ENCODE measurements around the gene TM6SF1. TPM values are rescaled to one million over a fixed set of nuclear protein-coding genes. Genes with fewer than 3 reads are reported as not detected.

Gene TM6SF1
- total RNA-seq, 1 donor from 2014 or later: 2.1 TPM

- no peaks in the 10 kb centered on the region for H4K20me1 ChIP-seq (ENCODE audit: insufficient read depth, low read length)
- TF ChIP-seq EZH2 (IDR thresholded peaks at IDR 0.05; ENCODE audit: insufficient read depth, low read length) (no peak), CTCF (IDR thresholded peaks at IDR 0.05; ENCODE audit: insufficient read depth, low read depth, low read length) (no peak)
- no peak overlapping the region for H3K4me3 ChIP-seq (ENCODE audit: insufficient read depth, low read depth, low read length)
- H3K4me2 ChIP-seq (ENCODE audit: low read length): no peak overlapping the region
- H3K27ac ChIP-seq (ENCODE audit: low read depth, low read length): no peak overlapping the region
- no peak overlapping the region for H3K9ac ChIP-seq (ENCODE audit: low read length)
- H3K79me2 ChIP-seq (ENCODE audit: insufficient read depth, low read length): no peaks in the 10 kb centered on the region
- peaks cover 8% of the 10 kb centered on the region for H3K27me3 ChIP-seq (ENCODE audit: insufficient read depth, low read length)
- H3K9me3 ChIP-seq (ENCODE audit: insufficient read depth, low read depth, low read length): no peaks in the 10 kb centered on the region
- no peaks in the 10 kb centered on the region for H3K36me3 ChIP-seq (ENCODE audit: insufficient read depth, low read length)
- no peak overlapping the region for H3K27ac Mint-ChIP-seq (ENCODE audit: unreplicated experiment)
- peaks cover 6% of the 10 kb centered on the region for H3K9me3 Mint-ChIP-seq (ENCODE audit: unreplicated experiment)
- DNase-seq (ENCODE audit: low read depth) (no peak), FAIRE-seq (no peak)
- no peaks in the 10 kb centered on the region for H3K4me1 Mint-ChIP-seq (ENCODE audit: low read depth, unreplicated experiment)
- peaks cover 12% of the 10 kb centered on the region for H3K27me3 Mint-ChIP-seq (ENCODE audit: low read depth, unreplicated experiment)
- no peak overlapping the region for H3K4me3 Mint-ChIP-seq (ENCODE audit: unreplicated experiment)
- H3K4me1 ChIP-seq (ENCODE audit: insufficient read depth, low read length): no peaks in the 10 kb centered on the region
- no peaks in the 10 kb centered on the region for H3K36me3 Mint-ChIP-seq (ENCODE audit: low read depth, unreplicated experiment)
- H2AFZ ChIP-seq (ENCODE audit: low read depth, low read length): no peak overlapping the region
Observed at GRCh38 chr15:83077491-83078230, 29.8 kb upstream of the TM6SF1 start.

GRCh38 chr15:83078712-83079111, 28.7 kb upstream of the TM6SF1 start:
- DNase-seq (ENCODE audit: low read depth) (no peak), FAIRE-seq (no peak)
- no peaks in the 10 kb centered on the region for H3K79me2 ChIP-seq (ENCODE audit: insufficient read depth, low read length)
- H3K36me3 ChIP-seq (ENCODE audit: insufficient read depth, low read length): no peaks in the 10 kb centered on the region
- H3K4me1 ChIP-seq (ENCODE audit: insufficient read depth, low read length): no peaks in the 10 kb centered on the region
- no peak overlapping the region for H3K4me2 ChIP-seq (ENCODE audit: low read length)
- Mint-ChIP-seq H3K4me1 (ENCODE audit: low read depth, unreplicated experiment) (no peaks in the 10 kb centered on the region), H3K4me3 (ENCODE audit: unreplicated experiment) (no peak overlapping the region), H3K27ac (ENCODE audit: unreplicated experiment) (no peak overlapping the region), H3K36me3 (ENCODE audit: low read depth, unreplicated experiment) (no peaks in the 10 kb centered on the region), H3K9me3 (ENCODE audit: unreplicated experiment) (peaks cover 4% of the 10 kb centered on the region), H3K27me3 (ENCODE audit: low read depth, unreplicated experiment) (peaks cover 15% of the 10 kb centered on the region)
- peaks cover 8% of the 10 kb centered on the region for H3K27me3 ChIP-seq (ENCODE audit: insufficient read depth, low read length)
- no peaks in the 10 kb centered on the region for H4K20me1 ChIP-seq (ENCODE audit: insufficient read depth, low read length)
- H3K4me3 ChIP-seq (ENCODE audit: insufficient read depth, low read depth, low read length): no peak overlapping the region
- TF ChIP-seq EZH2 (IDR thresholded peaks at IDR 0.05; ENCODE audit: insufficient read depth, low read length) (no peak), CTCF (IDR thresholded peaks at IDR 0.05; ENCODE audit: insufficient read depth, low read depth, low read length) (no peak)
- no peak overlapping the region for H3K9ac ChIP-seq (ENCODE audit: low read length)
- no peaks in the 10 kb centered on the region for H3K9me3 ChIP-seq (ENCODE audit: insufficient read depth, low read depth, low read length)
- no peak overlapping the region for H2AFZ ChIP-seq (ENCODE audit: low read depth, low read length)
- H3K27ac ChIP-seq (ENCODE audit: low read depth, low read length): no peak overlapping the region

Measured in astrocyte (in vitro differentiated cells and primary cell).